ENCODE results near the gene CACNA1F. TPM values are rescaled to one million over a fixed set of nuclear protein-coding genes. Genes with fewer than 3 reads are reported as not detected.

Gene CACNA1F
- total RNA-seq, 1 donor, result 1.3 TPM

DNA sequence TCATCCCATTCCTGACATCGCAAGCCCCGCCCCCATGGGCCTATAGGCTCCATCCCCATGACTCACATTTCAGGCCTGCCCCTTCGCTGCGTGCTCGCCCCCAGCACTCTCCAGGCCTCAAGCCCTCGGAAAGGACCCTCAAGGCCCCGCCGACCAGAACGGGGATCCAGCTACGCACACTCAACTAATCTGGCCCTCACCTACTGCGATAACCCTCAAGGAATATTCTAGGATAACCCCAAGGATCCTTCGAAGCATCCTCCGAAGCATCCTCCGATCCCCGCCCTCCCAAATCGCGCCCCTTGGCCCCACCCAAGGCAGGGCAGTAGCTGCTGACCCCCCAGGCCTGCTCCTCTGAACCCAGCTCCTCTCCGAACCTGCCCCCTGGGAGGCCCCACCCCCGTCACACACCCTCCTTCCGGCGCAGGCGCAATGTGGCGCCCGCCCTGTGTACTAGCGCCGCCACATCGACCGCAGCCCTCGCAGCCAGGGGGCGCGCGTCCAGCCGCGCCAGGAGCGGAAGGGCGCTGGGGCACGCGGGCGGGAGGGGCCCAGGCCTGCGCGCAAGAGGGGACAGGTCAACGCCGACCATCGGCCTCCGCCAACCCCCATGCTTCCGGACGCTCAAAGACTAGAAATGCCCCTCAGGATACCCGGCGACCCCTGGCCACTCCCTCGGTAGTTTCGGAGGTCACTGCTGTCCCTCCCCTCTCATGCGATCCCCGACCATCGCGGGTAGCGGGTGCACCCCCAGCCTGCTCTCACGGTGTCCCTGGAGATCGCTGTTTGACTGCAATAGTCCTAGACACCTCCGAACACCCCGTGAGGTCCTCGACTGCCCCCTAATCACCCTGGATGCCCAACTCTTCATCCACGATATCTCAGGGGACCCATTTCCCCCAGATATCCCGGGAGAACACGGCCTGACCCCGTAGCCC, 77.0 kb downstream of the CACNA1F start:
- DNase-seq (ENCODE audit: low read depth in 2 of 3, low spot score in 2 of 3), result peak; percentile 59 to 87 (median 80)

DNA sequence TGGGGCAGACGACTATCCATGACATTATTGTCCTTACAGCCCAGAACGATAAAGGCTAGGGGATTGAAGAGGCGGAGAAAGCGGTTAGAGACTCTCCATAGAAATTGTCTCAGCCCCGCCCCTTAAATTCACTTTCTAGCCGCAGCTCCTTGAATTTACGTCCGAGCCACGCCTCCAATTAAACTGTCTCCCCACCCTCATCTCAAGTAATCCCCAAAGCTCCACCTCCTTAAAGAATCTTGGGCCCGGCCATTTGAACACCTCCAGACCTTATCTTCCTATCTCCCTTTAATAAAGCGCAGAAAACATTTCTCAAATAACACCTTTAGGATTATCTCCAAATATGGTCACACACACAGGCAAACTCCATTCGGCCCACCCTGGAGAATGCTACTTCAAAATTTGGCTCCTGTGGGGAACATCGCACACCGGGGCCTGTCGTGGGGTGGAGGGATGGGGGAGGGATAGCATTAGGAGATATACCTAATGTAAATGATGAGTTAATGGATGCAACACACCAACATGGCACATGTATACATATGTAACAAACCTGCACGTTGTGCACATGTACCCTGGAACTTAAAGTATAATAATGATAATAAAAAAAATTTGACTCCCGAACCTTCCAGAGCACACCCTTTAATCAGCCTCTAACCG, 77.8 kb downstream of the CACNA1F start:
- DNase-seq (ENCODE audit: low read depth in 2 of 3, low spot score in 2 of 3), result peak in 2 of 3 donors; percentile 64 to 81

Other genes starting within 250 kb of the CACNA1F start
- 24.2 TPM for gene GRIPAP1, start 231.1 kb downstream of the CACNA1F start, total RNA-seq
- gene TFE3, start 190.0 kb downstream of the CACNA1F start, total RNA-seq, result 63.0 TPM
- 3.5 TPM for gene CCDC120, start 174.3 kb downstream of the CACNA1F start, total RNA-seq
- 14.0 TPM for gene PRAF2, start 159.3 kb downstream of the CACNA1F start, total RNA-seq
- 75.7 TPM for gene WDR45, start 153.5 kb downstream of the CACNA1F start, total RNA-seq
- 15.6 TPM for gene GPKOW, start 109.6 kb downstream of the CACNA1F start, total RNA-seq
- 3.5 TPM for gene MAGIX, start 70.6 kb downstream of the CACNA1F start, total RNA-seq
- 45.5 TPM for gene PLP2, start 61.4 kb downstream of the CACNA1F start, total RNA-seq
- 19.9 TPM for gene PRICKLE3, start 47.0 kb downstream of the CACNA1F start, total RNA-seq
- gene SYP, start 33.1 kb downstream of the CACNA1F start, total RNA-seq, result 2.4 TPM
- gene CCDC22, start 2.1 kb upstream of the CACNA1F start, total RNA-seq, result 17.8 TPM
- under 0.01 TPM for gene FOXP3, start 31.4 kb upstream of the CACNA1F start, total RNA-seq
- 5.9 TPM for gene PPP1R3F, start 36.5 kb upstream of the CACNA1F start, total RNA-seq
- gene GAGE10, start 70.3 kb upstream of the CACNA1F start, total RNA-seq, result not detected
- not detected for gene GAGE12J, start 88.7 kb upstream of the CACNA1F start, total RNA-seq
- gene GAGE13, start 98.2 kb upstream of the CACNA1F start, total RNA-seq, result not detected

Data from hematopoietic multipotent progenitor cell (in vitro differentiated cells).